Large intestine (tissue), 3 donors: Measurements from ENCODE around the gene TBC1D22B. TPM values are rescaled to one million over a fixed set of nuclear protein-coding genes. Genes with fewer than 3 reads are reported as not detected.
A peak's percentile ranks its signal among the peaks of the same experiment; 100 is the strongest.
"Not testable (repeated sequence)": the region's sequence is repeated elsewhere in the genome, so short reads cannot be mapped to it uniquely, and the experiment has no call there.

Source experiments
- DNase-seq, 2 donors: peaks; one replicate each; pipeline versions ENCODE4 v3.0.0 to v3.0.0-alpha.2; 2013
- H3K27ac ChIP-seq: one replicate; pipeline ENCODE4 v1.5.1; 2013; ENCODE audit warnings: low read length
- H3K27me3 ChIP-seq: 2 replicates; pipeline ENCODE4 v1.6.1; 2013; ENCODE audit warnings: low read length; ENCODE audit not compliant: control insufficient read depth, insufficient read depth
- H3K36me3 ChIP-seq: 2 replicates; pipeline ENCODE4 v1.6.1; 2013; ENCODE audit warnings: low read length; ENCODE audit not compliant: control insufficient read depth, insufficient read depth
- H3K4me1 ChIP-seq: one replicate; pipeline ENCODE4 v1.6.1; 2013; ENCODE audit warnings: low read length; ENCODE audit not compliant: control insufficient read depth, insufficient read depth
- H3K4me3 ChIP-seq: one replicate; pipeline ENCODE4 v1.5.1; 2013; ENCODE audit warnings: low read length
- H3K9me3 ChIP-seq: one replicate; pipeline ENCODE4 v1.6.1; 2013; ENCODE audit warnings: mild to moderate bottlenecking, low read depth, low read length, moderate library complexity; ENCODE audit not compliant: control insufficient read depth
- WGBS: methylation state at CpG from one replicate; pipeline ENCODE4 v1.1.5; 2013; ENCODE audit warnings: low lambda C conversion rate; ENCODE audit not compliant: insufficient coverage; 5-methylcytosine and 5-hydroxymethylcytosine counted together
- polyA plus RNA-seq: library from polyadenylated mRNA; unstranded; fragments of 120-200 nt; gene quantifications from one replicate; pipeline ENCODE4 v1.2.1, GENCODE V29; 2013

TBC1D22B gene
- polyA plus RNA-seq, 1 donor, result 7.0 TPM

GRCh38 chr6:37303091-37303660, 45.6 kb downstream of the TBC1D22B start:
- H3K4me3 ChIP-seq, result no peak overlapping the region
- no peak overlapping the region for H3K27ac ChIP-seq
- no peaks in the 10 kb centered on the region for H3K27me3 ChIP-seq
- no peaks in the 10 kb centered on the region for H3K4me1 ChIP-seq
- no peak for DNase-seq
- WGBS, result 69% methylated on average over 4 of the region's 6 CpGs
- peaks cover 22% of the 10 kb centered on the region for H3K36me3 ChIP-seq
- H3K9me3 ChIP-seq, result no peaks in the 10 kb centered on the region

- no peak for DNase-seq
- 100% methylated on average over 1 of the region's 3 CpGs for WGBS
- H3K36me3 ChIP-seq, result peaks cover 22% of the 10 kb centered on the region
Observed at GRCh38 chr6:37303891-37304503, 46.4 kb downstream of the TBC1D22B start.

GRCh38 chr6:37304766-37305165, 47.2 kb downstream of the TBC1D22B start:
- Histone ChIP-seq H3K36me3 (peaks cover 22% of the 10 kb centered on the region), H3K4me1 (no peaks in the 10 kb centered on the region), H3K27ac (no peak overlapping the region), H3K27me3 (no peaks in the 10 kb centered on the region), H3K9me3 (no peaks in the 10 kb centered on the region), H3K4me3 (no peak overlapping the region)
- 100% methylated on average over 2 of the region's 7 CpGs for WGBS
- no peak for DNase-seq

More at GRCh38 chr6:37303891-37304503, 46.4 kb downstream of the TBC1D22B start:
- no peaks in the 10 kb centered on the region for H3K27me3 ChIP-seq
- no peak overlapping the region for H3K27ac ChIP-seq
- no peaks in the 10 kb centered on the region for H3K4me1 ChIP-seq
- H3K9me3 ChIP-seq, result no peaks in the 10 kb centered on the region
- H3K4me3 ChIP-seq, result no peak overlapping the region

DNA sequence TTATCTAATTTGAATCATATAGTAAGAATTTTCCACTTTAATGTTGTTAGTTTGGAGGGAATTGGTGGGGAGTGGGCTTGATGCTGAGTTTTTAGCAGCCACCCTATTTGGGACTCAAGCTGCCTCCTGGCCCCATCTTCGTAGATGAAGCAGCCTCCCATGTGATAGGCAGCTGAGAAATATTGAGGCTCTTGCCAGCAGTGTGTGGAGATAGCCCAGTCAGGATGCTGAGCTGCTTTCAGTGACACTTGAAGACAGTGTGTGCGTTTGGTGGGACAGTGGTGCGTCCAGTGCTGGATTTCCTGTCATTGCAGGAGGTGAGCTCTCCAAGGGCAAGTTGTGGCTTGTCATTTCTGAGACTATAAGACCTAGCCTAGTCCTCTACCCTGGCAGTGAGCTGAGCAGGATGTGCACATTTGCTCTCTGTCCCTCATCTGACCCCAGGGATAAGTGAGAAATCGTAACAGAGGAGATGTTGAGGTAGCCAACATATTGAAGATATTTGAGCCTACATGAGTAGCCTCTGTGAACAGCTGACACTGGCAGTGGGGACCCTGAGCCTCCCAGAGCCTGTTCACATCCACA, 48.4 kb downstream of the TBC1D22B start:
- no peak overlapping the region for H3K27ac ChIP-seq
- no peak overlapping the region for H3K4me3 ChIP-seq
- H3K36me3 ChIP-seq, result peaks cover 22% of the 10 kb centered on the region
- DNase-seq, result no peak
- no peaks in the 10 kb centered on the region for H3K9me3 ChIP-seq
- H3K4me1 ChIP-seq, result no peaks in the 10 kb centered on the region
- H3K27me3 ChIP-seq, result no peaks in the 10 kb centered on the region
- WGBS, result no CpG with 5 or more reads among the region's 4 CpGs

GRCh38 chr6:37306624-37307222, 49.2 kb downstream of the TBC1D22B start:
- Histone ChIP-seq H3K27me3 (no peaks in the 10 kb centered on the region), H3K36me3 (peaks cover 20% of the 10 kb centered on the region), H3K27ac (no peak overlapping the region), H3K4me1 (no peaks in the 10 kb centered on the region), H3K4me3 (no peak overlapping the region), H3K9me3 (no peaks in the 10 kb centered on the region)
- no peak for DNase-seq
- 90% methylated on average over 2 of the region's 4 CpGs for WGBS

GRCh38 chr6:37307484-37307883, 49.9 kb downstream of the TBC1D22B start:
- not testable (repeated sequence) for H3K4me3 ChIP-seq, H3K27ac ChIP-seq, H3K9me3 ChIP-seq, H3K27me3 ChIP-seq, H3K4me1 ChIP-seq, DNase-seq
- WGBS, result no CpG with 5 or more reads among the region's 10 CpGs
- peaks cover 18% of the 10 kb centered on the region for H3K36me3 ChIP-seq

- no CpG with 5 or more reads among the region's 5 CpGs for WGBS
- peak; percentile 33 to 39 for DNase-seq
- Histone ChIP-seq H3K4me1 (no peaks in the 10 kb centered on the region), H3K9me3 (no peaks in the 10 kb centered on the region), H3K36me3 (peaks cover 19% of the 10 kb centered on the region), H3K27ac (no peak overlapping the region), H3K4me3 (no peak overlapping the region), H3K27me3 (no peaks in the 10 kb centered on the region)
Observed at GRCh38 chr6:37308069-37308815, 50.7 kb downstream of the TBC1D22B start.

DNA sequence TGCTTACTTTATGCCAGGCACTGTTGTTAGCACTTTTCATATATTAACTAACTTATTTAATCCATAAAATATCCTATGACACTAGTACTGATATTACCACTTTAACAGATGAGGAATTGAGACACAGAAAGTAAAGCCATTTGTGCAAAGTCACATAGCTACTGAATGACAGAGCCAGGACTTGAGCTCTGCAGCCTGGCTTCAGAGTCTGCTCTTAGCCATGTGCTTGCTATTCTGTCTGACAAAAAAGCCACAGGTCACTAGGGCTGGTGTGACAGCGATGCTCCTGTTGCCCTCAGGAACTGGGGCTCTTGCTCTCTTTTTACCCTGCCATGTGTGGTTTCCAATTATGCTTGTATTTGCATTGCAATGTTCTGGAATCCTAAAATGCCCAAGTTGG, 51.5 kb downstream of the TBC1D22B start:
- no peaks in the 10 kb centered on the region for H3K4me1 ChIP-seq
- peaks cover 21% of the 10 kb centered on the region for H3K36me3 ChIP-seq
- H3K4me3 ChIP-seq, result no peak overlapping the region
- no peaks in the 10 kb centered on the region for H3K9me3 ChIP-seq
- WGBS, result no CpG with 5 or more reads among the region's 1 CpG
- H3K27me3 ChIP-seq, result no peaks in the 10 kb centered on the region
- DNase-seq, result no peak
- H3K27ac ChIP-seq, result no peak overlapping the region

- Histone ChIP-seq H3K4me3 (no peak overlapping the region), H3K4me1 (no peaks in the 10 kb centered on the region), H3K27ac (no peak overlapping the region), H3K27me3 (no peaks in the 10 kb centered on the region), H3K36me3 (peaks cover 22% of the 10 kb centered on the region), H3K9me3 (no peaks in the 10 kb centered on the region)
- DNase-seq, result no peak
- WGBS, result no CpG with 5 or more reads among the region's 3 CpGs
Observed at GRCh38 chr6:37309692-37310091, 52.1 kb downstream of the TBC1D22B start.

DNA sequence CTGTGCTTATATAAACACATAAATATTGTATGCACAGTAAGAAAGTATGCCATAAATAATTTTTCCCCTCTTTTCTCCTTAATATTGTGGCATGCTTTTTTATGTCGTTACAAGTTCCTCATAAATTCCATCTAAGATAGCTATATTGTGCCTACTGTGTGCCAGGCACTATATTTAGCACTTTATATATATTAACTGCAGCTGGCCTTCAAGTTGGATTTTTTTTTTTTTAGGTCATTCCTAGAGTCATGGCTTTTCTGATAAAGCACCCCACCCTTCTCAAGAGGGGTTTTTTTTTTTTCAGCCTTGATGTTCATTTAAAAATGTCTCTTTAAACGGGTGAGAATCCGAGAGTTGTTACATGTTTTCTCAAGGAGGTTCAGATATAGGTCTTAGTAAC, 53.4 kb downstream of the TBC1D22B start:
- no peak for DNase-seq
- WGBS, result 89% methylated on average over 3 of the region's 3 CpGs
- H3K27me3 ChIP-seq, result no peaks in the 10 kb centered on the region

More for the DNA sequence above, 53.4 kb downstream of the TBC1D22B start:
- H3K27ac ChIP-seq, result no peak overlapping the region
- no peak overlapping the region for H3K4me3 ChIP-seq
- peaks cover 26% of the 10 kb centered on the region for H3K36me3 ChIP-seq
- no peaks in the 10 kb centered on the region for H3K4me1 ChIP-seq
- H3K9me3 ChIP-seq, result no peaks in the 10 kb centered on the region
